C4-2B (cell line): ENCODE data around the gene ALDH7A1.

ENCODE experiments used
- ZFX ChIP-seq: fragments of 450-650 bp; IDR thresholded peaks from 2 replicates; pipeline ENCODE4 v1.6.1; 2017
- TF ChIP-seq, protein P1 (sequence below): fragments of 450-650 bp; conservative IDR thresholded peaks from 2 replicates; pipeline ENCODE4 v1.5.1; 2017; ENCODE audit warnings: mild to moderate bottlenecking

DNA sequence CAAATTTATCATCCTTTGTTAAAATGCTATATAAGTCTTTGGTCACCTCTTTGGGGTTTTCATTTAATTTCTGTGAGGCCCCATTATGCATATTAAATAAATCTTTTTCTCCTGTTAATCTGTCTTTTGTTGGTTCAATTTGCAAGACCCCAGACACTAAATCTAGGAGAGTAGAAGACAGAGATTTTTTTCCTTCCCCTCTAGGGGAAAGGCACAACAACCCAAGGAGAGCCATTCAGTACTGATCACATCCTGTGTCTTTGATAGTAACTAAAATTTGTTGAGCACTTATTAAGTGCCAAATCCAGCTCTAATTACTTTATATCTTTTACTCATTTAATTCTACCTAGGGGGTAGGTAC lies 74.4 kb downstream of the ALDH7A1 start:
- TF ChIP-seq, protein P1, sequence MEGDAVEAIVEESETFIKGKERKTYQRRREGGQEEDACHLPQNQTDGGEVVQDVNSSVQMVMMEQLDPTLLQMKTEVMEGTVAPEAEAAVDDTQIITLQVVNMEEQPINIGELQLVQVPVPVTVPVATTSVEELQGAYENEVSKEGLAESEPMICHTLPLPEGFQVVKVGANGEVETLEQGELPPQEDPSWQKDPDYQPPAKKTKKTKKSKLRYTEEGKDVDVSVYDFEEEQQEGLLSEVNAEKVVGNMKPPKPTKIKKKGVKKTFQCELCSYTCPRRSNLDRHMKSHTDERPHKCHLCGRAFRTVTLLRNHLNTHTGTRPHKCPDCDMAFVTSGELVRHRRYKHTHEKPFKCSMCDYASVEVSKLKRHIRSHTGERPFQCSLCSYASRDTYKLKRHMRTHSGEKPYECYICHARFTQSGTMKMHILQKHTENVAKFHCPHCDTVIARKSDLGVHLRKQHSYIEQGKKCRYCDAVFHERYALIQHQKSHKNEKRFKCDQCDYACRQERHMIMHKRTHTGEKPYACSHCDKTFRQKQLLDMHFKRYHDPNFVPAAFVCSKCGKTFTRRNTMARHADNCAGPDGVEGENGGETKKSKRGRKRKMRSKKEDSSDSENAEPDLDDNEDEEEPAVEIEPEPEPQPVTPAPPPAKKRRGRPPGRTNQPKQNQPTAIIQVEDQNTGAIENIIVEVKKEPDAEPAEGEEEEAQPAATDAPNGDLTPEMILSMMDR = no peak
- no peak for TF ChIP-seq ZFX
